GM19463 (cell line): ENCODE data around the gene IQCB1.
"Not testable (repeated sequence)": the region's sequence is repeated elsewhere in the genome, so short reads cannot be mapped to it uniquely, and the experiment has no call there.

ENCODE experiments used
- ATAC-seq: cut with Tn5 transposase; IDR thresholded peaks from one replicate; pipeline ENCODE4 v1.9.1; 2021; ENCODE audit warnings: mild to moderate bottlenecking, moderate library complexity; ENCODE audit not compliant: unreplicated experiment

Gene IQCB1

DNA sequence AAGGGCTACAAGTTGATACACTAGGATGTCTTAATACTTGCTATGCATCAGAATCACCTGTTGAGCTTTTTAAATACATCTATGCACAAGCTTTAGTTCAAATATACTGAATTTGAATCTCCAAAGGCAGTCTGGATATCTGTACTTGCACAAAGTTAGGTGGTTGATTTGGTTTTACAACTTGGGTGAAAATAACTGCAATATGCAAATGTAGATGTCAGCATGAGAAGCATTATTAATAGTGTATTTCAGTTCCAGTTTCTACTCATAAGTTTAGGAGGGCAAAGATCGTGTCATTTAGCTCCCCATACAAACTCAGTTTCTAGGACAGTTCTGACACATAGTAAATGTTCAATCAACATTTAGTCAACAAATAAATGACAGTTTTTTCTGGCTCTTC is 25.6 kb downstream of the IQCB1 start:
- peak; percentile 98 for ATAC-seq

DNA sequence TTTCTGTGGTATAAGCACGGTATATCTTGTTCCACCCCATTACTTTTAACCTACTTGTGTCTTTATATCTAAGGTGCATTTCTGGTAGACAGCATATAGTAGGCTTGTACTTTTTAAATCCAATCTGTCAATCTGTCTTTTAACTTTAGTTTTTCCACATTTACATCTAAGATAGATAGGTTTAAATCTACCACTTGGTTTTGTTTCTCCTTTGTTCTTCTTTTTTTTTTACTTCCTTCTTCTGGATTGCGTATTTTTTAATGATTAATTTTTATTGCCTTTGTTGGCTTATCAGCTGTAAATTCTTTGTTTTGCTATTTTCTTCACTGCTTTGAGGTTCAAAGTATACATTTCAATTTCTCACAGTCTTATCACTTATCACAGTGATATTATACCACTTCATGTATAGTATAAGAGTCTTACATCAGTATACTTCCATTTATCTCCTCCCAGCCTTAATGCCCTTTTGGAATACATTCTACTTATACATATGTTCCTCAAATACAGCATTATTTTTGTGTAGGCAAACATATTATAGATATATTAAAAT is 31.0 kb downstream of the IQCB1 start:
- ATAC-seq, result no peak

DNA sequence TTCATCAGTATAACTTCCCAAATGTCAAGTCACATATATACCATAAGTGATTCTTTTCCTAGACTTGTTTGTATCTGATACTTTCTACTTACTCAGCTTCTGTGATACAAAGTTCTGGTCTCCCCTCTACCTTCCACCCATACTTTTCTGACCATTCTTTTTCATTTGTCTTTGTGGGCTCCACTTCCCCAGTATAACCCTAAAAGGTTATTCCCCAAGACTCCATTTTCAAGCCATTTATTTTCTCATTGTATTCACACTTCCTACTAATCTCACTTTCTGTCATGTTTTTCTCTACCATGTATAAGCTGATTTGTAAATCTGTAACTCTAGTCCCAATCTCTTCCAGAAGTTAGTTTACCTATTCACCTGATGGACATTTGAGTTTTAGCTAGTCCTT is 34.0 kb downstream of the IQCB1 start:
- ATAC-seq, result no peak

DNA sequence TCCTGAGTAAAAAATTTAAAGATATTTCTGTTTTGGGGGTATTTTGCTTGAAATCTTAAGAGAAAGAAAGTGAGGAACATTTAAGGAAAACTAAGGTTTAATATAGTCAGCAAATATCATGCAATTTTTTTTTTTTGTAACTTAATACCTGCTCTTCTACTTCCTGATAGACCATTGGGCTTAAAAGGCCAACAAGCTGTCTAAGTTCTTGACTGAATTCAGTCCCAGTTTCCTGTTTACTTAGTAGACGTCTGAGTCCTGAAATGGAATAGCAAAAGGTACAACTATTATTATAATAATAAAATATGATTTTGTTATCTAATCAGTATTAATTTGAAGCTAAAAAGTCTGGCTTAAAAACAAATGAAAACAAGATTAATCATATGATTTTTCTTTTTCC is 37.9 kb downstream of the IQCB1 start:
- no peak for ATAC-seq

DNA sequence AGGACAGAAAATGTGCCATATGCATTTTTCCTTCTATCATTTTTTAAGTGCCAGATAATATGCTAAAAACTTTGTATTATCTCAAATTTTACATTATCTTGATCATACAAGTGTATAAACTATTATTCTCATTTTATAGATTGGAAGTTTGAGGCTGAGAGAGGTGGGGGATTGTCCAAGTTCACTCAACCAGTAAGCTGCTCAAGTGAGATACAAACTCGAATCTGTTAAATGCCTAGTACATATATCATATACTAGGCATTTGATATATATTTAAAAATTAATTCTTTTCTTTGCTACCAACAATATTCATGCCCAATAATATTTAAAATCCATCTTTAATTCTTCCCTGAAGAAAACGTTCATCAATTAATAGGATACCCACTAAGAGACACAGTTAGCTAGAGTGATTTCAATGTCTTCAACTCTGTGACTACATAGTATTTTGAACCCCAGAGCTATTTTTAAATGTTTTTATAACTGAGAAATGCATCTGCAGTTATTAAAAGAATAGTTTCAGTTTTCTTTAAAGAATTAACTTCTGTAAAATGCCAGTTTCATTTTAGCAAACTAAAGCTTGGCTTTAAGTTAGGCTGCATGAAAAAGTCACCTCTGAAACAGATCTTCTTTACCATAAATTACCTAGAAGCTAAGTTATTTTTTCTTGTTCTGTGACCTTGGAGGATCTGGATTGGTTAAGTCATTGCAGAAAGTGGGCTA is 40.4 kb downstream of the IQCB1 start:
- ATAC-seq, result no peak

DNA sequence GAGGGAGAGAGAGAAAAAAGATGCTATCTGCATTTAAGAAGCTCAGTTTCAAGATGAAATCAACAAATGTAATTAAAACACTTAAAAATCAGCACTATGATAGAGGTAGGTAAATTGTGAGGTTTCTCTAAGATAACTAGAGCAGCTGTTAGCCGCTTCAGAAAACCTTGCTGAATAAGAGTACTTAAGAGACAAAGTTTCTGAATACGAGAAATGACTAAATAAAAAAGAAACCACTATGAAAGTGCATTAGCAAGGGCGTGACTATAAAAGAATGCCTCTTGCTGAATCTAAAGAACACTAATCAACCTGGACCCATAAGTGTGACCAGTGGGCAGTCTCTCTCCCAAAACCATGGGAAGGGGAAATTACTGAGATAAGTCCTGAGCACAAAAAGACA is 41.8 kb downstream of the IQCB1 start:
- ATAC-seq, result no peak

DNA sequence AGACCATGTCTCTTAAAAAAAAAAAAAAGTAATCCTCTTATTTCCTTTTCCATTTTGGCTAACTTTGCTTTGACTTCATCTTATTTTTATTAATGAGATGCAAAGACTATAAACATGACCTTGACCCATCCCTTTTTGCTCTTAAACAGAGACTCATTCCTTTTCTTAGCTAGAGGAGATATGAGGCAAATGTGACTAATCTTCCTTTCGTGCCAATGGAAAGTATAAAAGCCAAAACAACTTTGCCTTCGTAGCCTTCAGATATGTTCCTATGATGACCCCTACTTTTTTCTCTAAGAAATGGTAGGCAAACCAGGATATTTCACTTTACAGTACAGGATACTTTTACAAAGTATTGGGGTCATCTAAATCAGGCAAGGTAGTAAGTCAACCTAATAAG is 48.4 kb downstream of the IQCB1 start:
- ATAC-seq, result no peak

DNA sequence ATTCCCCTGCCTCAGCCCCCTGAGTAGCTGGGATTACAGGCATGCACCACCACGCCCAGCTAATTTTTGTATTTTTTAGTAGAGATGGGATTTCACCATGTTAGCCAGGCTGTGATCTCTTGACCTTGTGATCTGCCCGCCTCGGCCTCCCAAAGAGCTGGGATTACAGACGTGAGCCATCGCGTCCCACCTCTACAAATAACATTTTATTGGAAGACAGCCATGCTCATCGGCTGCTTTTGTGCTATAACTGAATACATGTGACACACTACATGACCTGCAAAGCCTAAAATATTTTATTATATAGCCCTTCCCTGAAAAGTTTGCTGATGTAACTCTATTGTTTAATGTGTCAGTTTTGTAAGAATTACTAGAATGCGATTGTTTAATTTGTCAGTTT is 52.1 kb downstream of the IQCB1 start:
- ATAC-seq, result not testable (repeated sequence)

DNA sequence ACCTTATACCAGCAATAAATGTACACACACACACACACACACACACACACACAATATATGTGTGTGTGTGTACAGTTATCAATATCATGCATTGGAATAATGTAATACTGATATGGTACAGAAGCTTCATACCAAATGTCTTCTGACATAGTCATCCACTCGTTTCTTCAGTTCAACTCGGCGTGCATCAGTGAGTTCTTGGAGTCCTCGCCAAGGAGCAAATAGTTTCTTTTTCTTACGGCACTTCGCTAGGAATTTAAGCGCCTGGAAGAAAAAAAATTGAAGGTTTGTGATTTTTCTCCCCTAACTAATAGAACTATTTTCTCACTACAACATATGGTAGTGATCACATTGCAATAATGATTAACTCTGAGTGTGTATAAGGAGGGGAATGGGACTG is 53.2 kb downstream of the IQCB1 start:
- ATAC-seq, result no peak

DNA sequence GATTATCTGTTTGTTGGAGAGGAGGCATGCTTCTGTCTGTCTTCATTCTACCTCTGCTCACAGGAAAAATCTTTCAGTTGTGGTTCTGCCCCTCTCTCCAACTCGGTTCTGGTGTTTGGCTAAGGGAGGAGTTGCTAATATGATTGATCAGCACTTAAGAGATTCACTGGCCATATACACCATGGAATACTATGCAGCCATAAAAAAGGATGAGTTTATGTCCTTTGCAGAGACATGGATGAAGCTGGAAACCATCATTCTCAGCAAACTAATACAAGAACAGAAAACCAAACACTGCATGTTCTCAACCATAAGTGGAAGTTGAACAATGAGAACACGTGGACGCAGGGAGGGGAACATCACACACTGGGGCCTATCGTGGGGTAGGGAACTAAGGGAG is 59.8 kb downstream of the IQCB1 start:
- not testable (repeated sequence) for ATAC-seq

DNA sequence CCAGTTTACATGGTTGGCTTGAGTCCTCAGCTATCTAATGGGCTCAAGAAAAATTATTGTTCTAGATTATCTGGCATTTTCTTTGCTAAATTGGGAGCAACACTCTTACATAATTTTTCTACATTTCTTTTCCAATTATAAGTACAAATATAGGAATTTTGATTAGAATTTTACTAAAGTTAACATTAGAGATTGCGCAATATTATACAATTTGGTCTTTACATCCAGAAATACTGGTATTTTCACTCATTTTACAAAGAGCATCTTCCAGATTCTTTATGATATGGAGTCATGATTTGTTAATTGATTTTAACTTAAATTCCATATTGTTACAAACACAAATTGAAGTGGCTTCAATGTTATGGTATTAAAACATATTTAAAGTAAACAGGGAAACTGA is 65.6 kb downstream of the IQCB1 start:
- ATAC-seq, result no peak

DNA sequence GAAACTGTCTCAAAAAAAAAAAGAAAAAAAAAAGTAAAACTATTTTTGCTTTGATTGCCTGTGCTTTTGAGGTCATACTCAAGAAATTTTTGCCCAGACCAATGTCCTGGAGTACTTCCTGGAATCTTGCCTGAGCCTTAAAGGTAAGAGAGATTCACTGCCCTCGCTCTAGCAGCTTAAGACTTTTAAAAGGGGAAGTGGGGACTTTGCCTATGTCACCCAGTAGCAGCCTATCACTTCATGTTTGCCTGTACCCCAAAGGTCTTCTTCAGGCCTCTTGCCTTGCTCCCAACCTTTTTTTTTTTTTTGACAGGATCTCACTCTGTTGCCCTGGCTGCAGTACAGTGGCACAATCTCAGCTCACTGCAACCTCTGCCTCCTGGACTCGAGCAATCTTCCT is 66.4 kb downstream of the IQCB1 start:
- no peak for ATAC-seq

DNA sequence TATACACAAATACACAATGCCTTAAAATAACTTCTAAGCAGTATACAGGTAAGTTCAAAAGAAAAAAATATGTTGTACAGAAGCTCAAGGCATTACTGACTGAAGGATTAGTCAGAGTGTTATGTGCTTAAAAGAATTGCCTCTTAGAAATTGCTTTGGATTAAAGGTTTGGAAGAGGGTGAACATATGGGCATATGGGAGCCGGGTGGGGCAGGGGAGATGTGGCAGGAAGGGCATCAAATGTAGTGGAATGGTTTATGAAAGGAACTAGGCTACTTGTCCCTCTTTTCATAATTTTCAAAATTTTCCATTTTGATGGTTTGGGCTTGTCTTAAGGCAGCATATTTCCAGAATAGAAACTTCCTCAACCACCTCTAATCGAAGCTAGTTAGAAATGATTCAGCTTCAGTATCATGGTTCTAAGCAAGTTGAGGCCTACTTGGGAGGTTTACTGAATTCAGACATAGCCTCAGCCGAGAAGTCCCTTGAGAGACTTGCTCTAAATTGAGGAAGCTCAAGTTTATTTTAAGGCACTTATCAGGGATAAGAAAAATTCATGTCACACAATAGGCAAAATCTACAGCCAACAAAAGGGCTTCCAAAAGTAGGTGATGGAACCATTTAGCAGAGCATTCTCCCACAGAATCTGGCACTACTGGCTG is 75.2 kb downstream of the IQCB1 start:
- ATAC-seq, result no peak

DNA sequence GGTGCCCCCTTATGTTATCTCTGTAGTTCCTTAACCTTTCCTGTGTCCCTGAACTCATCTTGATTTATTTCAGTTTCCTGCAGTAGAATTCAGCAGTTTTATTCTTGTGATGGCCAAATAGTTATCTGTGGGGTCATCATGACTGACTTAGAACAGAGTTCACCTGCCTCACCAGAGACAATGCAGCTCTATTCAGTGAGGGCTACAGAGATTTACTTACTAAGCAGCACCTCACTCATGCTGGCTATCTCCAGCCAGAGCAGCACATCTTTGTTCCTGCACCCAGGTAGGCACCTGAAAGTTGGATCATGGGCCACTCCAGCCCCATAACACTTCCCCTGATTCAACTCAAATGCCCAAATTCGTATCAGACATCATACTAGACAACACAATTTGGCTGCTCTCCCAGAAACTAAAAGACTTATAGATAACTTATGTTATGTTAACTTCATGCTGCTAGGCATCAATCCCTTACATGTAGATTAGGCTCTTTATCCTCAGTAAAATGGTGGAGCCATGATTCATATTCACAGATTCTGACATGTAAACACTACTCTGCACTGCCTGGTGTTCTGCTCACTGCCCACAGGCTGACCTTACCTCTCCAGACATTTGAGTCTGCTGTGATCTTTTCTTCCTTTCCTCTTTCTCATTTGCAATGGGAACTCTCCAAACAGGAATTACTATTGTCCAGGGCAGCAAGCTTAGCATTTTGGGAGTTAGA is 76.0 kb downstream of the IQCB1 start:
- ATAC-seq, result no peak

DNA sequence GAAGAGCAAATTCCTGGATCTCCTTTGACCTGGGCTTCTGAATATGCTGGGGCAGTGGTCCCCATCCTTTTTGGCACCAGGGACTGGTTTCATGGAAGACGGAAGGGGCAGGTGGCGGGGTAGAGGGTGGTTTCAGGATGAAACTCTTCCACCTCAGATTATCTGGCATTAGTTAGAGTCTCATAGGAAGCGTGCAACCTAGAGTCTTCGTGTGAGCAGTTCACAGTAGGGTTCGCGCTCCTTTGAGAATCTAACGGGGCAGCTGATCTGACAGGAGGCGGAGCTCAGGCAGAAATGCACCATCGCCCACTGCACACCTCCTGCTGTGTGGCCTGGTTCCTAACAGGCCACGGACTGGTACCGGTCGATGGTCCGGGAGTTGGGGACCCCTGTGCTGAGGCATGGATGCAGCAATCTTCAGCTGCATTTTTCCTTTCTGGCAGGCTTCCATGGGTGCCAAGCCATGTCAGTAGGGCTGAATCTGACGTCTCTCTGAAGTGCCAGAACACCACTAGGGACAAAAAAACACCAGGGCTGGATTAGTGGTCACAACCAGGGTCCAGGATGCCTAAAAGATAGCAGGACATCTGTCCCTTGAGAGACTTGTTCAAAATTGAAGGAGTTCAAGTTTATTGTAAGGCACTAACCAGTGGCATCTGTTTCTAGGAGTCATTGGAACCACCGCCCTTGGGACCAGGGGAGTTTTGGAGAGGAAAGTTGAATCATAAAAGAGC is 76.9 kb downstream of the IQCB1 start:
- no peak for ATAC-seq

DNA sequence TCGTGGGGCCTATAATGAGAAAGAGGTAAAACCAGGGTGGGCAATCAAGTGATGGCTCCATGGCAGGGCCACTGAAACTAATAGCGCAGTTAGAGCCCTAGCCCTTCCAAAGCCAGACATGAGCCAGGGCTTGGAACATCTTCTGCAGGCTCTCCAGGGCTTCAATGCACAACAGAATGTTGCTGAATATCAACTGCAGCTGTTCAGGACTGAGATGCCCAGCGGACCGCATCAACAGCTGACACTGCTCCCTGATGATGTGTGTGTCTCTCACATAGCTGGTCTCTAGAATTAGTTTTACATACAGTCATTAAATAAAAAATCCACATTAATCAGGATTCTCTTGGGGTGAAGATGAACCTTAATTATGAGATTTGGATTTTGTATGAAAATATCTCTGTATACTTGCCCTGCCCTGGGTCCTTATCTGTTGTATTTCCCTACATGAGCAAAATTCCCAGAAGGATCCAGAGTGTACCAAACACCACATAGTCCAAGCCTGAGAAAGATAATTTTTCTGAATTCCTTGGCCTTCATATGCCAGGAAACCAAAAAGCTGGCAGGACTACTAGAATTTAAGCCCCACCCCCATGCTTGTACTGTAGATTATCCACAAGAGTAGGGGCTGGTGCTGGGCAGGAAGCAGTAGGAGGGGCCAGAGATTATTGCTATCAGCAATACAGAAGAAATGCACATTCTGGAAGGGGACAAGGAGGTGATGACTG is 77.6 kb downstream of the IQCB1 start:
- no peak for ATAC-seq

DNA sequence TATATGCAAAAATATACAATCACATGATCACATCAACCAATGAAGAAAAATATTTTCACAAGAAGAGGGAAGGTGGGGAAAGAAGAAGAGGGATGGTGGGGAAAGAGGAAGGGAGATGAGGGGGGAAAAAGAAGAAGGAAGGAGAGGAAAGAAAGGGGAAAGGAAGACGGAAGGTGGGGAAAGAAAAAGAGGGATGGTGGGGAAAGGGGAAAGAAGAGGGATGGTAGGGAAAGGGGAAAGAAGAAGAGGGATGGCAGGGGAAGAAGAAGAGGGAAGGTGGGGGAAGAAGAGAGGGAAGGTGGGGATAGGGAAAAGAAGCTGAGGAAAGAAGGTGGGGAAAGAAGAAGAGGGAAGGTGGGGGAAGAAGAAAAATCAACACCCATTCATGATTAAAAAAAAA is 82.1 kb downstream of the IQCB1 start:
- ATAC-seq, result no peak

DNA sequence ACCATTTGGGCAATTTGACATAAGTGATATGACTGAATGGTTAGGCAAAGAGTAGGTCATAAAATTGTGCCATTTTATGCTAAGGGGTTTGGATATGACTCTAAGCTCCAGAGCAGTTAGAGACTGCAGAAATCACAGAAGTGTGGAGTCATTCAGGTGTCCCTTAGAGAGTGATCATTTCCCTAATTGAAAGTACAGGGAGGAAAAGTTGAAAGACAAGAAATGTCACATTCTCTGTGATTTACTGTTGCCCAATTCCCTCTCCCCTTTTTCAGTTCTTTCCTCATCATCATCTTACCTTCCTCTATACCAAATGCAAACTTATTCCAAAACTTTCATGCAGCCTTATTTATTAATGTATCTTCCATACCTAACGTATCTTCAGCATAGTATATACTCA is 82.6 kb downstream of the IQCB1 start:
- no peak for ATAC-seq

DNA sequence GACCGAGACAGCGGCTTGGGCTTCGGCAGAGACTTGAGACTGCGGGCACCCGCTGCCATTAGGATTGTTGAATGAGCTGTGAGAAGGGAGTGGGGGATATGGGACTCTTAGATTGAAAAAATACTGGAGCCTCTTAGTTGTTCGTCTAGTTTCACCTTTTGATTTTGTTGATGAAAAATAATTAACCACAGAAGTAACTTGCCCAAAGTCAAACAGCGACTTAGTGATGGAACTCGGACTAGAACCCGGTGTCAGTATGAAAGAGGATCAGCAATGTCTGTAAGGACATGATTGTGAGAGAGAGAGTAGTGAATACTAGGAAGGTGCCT is 84.8 kb downstream of the IQCB1 start:
- ATAC-seq, result no peak

DNA sequence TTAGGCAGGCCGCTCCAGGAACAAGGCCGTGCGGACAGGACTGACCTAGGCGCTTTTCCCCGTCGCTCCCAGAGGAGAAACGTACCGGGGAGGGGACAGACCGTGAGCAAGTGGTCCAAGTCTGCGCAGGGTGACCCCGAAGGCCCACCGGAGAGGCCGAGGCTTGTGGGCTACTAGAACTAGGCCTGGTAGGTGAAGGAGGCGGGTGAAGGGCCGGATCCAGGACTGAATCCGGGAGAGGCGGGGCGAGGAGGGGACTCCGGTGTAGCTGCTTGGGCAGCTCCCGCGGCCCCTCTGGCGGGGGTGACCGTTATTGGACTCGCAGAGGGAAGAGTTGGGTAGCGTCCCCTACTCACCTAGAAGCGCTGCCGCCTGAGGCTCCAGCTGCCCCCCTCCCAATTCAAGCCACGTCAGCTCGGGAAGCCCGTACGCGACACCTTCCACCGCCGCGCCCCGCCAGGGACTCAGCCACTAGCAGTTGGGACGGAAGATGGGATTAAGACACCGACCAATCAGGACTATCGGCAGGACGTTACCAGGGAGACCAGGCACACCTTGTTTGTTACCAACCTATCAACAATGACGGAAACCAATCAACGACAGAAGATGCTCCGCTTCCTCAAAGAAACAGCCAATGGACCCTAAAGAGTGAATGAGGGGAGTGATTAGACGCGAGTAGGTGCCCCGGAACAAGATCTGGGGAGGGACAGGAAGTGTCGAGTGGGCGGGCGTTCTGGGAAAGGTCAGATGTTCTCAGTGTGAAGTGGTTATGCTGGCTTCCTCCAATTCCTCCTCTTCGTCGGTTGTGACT is 85.4 kb downstream of the IQCB1 start, which contains the start of gene GOLGB1:
TSS of gene GOLGB1 (minus strand) at position 466 of the 811 bp plus-strand sequence. CDS start 18,770 bp downstream, outside the sequence.
- ATAC-seq, result peak; percentile 95
